SK-N-SH treated with all-trans-retinoic acid at 6 μM for 48 hours (cell line): ENCODE data around the gene PPP1R7.

ENCODE experiments used
- ATAC-seq: fragments of 200-7000 bp; cut with Tn5 transposase; 3 replicates; pipeline ENCODE4 v1.9.1; 2020; ENCODE audit warnings: mild to moderate bottlenecking, moderate library complexity
- ARNTL ChIP-seq: fragments of 450-650 bp; formaldehyde crosslinking; IDR thresholded peaks from 2 replicates; pipeline ENCODE4 v1.5.0; 2020; ENCODE audit warnings: low read depth, mild to moderate bottlenecking, moderate library complexity, borderline replicate concordance
- BACH2 ChIP-seq: fragments of 250-450 bp; sonication (Bioruptor Pico); IDR thresholded peaks from 2 replicates; pipeline ENCODE4 v1.9.0; 2021; ENCODE audit warnings: mild to moderate bottlenecking, borderline replicate concordance
- CSDC2 ChIP-seq: fragments of 250-450 bp; sonication (Bioruptor Pico); IDR thresholded peaks from 2 replicates; pipeline ENCODE4 v1.5.0; 2020; ENCODE audit warnings: mild to moderate bottlenecking, moderate library complexity
- ESRRG ChIP-seq: fragments of 250-450 bp; sonication (Bioruptor Pico); IDR thresholded peaks from 2 replicates; pipeline ENCODE4 v1.6.1; 2021; ENCODE audit warnings: mild to moderate bottlenecking
- GLIS3 ChIP-seq: fragments of 250-450 bp; sonication (Bioruptor Pico); IDR thresholded peaks from 2 replicates; pipeline ENCODE4 v1.5.0; 2020; ENCODE audit warnings: mild to moderate bottlenecking, moderate library complexity
- ISL1 ChIP-seq: fragments of 250-450 bp; sonication (Bioruptor Pico); IDR thresholded peaks from 2 replicates; pipeline ENCODE4 v2.1.2; 2022; ENCODE audit warnings: mild to moderate bottlenecking, moderate library complexity
- OSR1 ChIP-seq: fragments of 250-450 bp; sonication (Bioruptor Pico); IDR thresholded peaks from 2 replicates; pipeline ENCODE4 v1.8.0; 2022; ENCODE audit warnings: moderate library complexity, mild to moderate bottlenecking, inconsistent platforms
- PPARA ChIP-seq: fragments of 250-450 bp; sonication (Bioruptor Pico); IDR thresholded peaks from 2 replicates; pipeline ENCODE4 v1.5.0; 2020; ENCODE audit warnings: mild to moderate bottlenecking, borderline replicate concordance
- RARB ChIP-seq: fragments of 250-450 bp; sonication (Bioruptor Pico); IDR thresholded peaks from 2 replicates; pipeline ENCODE4 v1.8.0; 2021; ENCODE audit warnings: mild to moderate bottlenecking, moderate library complexity
- SNAI2 ChIP-seq: fragments of 250-450 bp; sonication (Bioruptor Pico); IDR thresholded peaks from 2 replicates; pipeline ENCODE4 v1.5.0; 2020; ENCODE audit warnings: mild to moderate bottlenecking, moderate library complexity
- TCF4 ChIP-seq: fragments of 250-450 bp; sonication (Bioruptor Pico); IDR thresholded peaks from 2 replicates; pipeline ENCODE4 v1.8.0; 2021; ENCODE audit warnings: mild to moderate bottlenecking, moderate library complexity, borderline replicate concordance
- TOX ChIP-seq: fragments of 250-450 bp; sonication (Bioruptor Pico); IDR thresholded peaks from 2 replicates; pipeline ENCODE4 v1.8.0; 2021; ENCODE audit warnings: mild to moderate bottlenecking, moderate library complexity, borderline replicate concordance
- TSHZ2 ChIP-seq: fragments of 250-450 bp; sonication (Bioruptor Pico); IDR thresholded peaks from 2 replicates; pipeline ENCODE4 v1.5.0; 2020; ENCODE audit warnings: mild to moderate bottlenecking, moderate library complexity
- ZFP3 ChIP-seq: fragments of 250-450 bp; sonication (Bioruptor Pico); IDR thresholded peaks from 2 replicates; pipeline ENCODE4 v1.5.0; 2020; ENCODE audit warnings: mild to moderate bottlenecking, moderate library complexity
- ZFP30 ChIP-seq: fragments of 450-650 bp; formaldehyde crosslinking; IDR thresholded peaks from 2 replicates; pipeline ENCODE4 v1.5.0; 2022; ENCODE audit warnings: mild to moderate bottlenecking, moderate library complexity
- ZNF565 ChIP-seq: fragments of 450-650 bp; formaldehyde crosslinking; conservative IDR thresholded peaks from 2 replicates; pipeline ENCODE4 v1.5.0; 2020; ENCODE audit warnings: low read depth, mild to moderate bottlenecking, moderate library complexity
- ZNF70 ChIP-seq: fragments of 450-650 bp; formaldehyde crosslinking; IDR thresholded peaks from 2 replicates; pipeline ENCODE4 v1.5.0; 2020; ENCODE audit warnings: mild to moderate bottlenecking, moderate library complexity
- ZNF8 ChIP-seq: fragments of 450-650 bp; formaldehyde crosslinking; IDR thresholded peaks from 2 replicates; pipeline ENCODE4 v1.5.0; 2020; ENCODE audit warnings: mild to moderate bottlenecking, moderate library complexity
- TF ChIP-seq, protein P1 (sequence below): fragments of 250-450 bp; sonication (Bioruptor Pico); IDR thresholded peaks from 2 replicates; pipeline ENCODE4 v1.5.1; 2020; ENCODE audit warnings: low read depth, mild to moderate bottlenecking, moderate library complexity
- TF ChIP-seq, protein P2 (sequence below): fragments of 250-450 bp; sonication (Bioruptor Pico); IDR thresholded peaks from 2 replicates; pipeline ENCODE4 v1.8.0; 2020; ENCODE audit warnings: mild to moderate bottlenecking, moderate library complexity, borderline replicate concordance
- TF ChIP-seq, protein P3 (sequence below): fragments of 250-450 bp; sonication (Bioruptor Pico); IDR thresholded peaks from 2 replicates; pipeline ENCODE4 v1.8.0; 2021; ENCODE audit warnings: low read depth, mild to moderate bottlenecking, moderate library complexity, borderline replicate concordance

The PPP1R7 gene

GRCh38 chr2:241131531-241131930, 18.7 kb upstream of the PPP1R7 start (continued):
- no peak for TF ChIP-seq TSHZ2 (CRISPR knock-in tag)
- TF ChIP-seq TOX (CRISPR knock-in tag): no peak
- TF ChIP-seq GLIS3: no peak
- TF ChIP-seq, protein P1, sequence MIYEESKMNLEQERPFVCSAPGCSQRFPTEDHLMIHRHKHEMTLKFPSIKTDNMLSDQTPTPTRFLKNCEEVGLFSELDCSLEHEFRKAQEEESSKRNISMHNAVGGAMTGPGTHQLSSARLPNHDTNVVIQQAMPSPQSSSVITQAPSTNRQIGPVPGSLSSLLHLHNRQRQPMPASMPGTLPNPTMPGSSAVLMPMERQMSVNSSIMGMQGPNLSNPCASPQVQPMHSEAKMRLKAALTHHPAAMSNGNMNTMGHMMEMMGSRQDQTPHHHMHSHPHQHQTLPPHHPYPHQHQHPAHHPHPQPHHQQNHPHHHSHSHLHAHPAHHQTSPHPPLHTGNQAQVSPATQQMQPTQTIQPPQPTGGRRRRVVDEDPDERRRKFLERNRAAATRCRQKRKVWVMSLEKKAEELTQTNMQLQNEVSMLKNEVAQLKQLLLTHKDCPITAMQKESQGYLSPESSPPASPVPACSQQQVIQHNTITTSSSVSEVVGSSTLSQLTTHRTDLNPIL (CRISPR knock-in tag): no peak
- no peak for TF ChIP-seq ZFP30 (CRISPR knock-in tag)
- no peak for TF ChIP-seq ISL1 (CRISPR knock-in tag)

GRCh38 chr2:241132538-241133435, 17.5 kb upstream of the PPP1R7 start:
- ATAC-seq: no peak
- TF ChIP-seq ZNF565 (no peak), ESRRG (no peak), ARNTL (CRISPR knock-in tag) (no peak), BACH2 (CRISPR knock-in tag) (no peak), RARB (CRISPR knock-in tag) (no peak), ZFP3 (no peak), ZNF70 (no peak), OSR1 (CRISPR knock-in tag) (no peak), SNAI2 (no peak), TOX (CRISPR knock-in tag) (no peak), PPARA (CRISPR knock-in tag) (no peak), CSDC2 (CRISPR knock-in tag) (no peak), TSHZ2 (CRISPR knock-in tag) (no peak), ZNF8 (no peak), ZFP30 (CRISPR knock-in tag) (no peak)
- TF ChIP-seq, protein P2, sequence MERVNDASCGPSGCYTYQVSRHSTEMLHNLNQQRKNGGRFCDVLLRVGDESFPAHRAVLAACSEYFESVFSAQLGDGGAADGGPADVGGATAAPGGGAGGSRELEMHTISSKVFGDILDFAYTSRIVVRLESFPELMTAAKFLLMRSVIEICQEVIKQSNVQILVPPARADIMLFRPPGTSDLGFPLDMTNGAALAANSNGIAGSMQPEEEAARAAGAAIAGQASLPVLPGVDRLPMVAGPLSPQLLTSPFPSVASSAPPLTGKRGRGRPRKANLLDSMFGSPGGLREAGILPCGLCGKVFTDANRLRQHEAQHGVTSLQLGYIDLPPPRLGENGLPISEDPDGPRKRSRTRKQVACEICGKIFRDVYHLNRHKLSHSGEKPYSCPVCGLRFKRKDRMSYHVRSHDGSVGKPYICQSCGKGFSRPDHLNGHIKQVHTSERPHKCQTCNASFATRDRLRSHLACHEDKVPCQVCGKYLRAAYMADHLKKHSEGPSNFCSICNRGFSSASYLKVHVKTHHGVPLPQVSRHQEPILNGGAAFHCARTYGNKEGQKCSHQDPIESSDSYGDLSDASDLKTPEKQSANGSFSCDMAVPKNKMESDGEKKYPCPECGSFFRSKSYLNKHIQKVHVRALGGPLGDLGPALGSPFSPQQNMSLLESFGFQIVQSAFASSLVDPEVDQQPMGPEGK (CRISPR knock-in tag): no peak
- TF ChIP-seq, protein P3, sequence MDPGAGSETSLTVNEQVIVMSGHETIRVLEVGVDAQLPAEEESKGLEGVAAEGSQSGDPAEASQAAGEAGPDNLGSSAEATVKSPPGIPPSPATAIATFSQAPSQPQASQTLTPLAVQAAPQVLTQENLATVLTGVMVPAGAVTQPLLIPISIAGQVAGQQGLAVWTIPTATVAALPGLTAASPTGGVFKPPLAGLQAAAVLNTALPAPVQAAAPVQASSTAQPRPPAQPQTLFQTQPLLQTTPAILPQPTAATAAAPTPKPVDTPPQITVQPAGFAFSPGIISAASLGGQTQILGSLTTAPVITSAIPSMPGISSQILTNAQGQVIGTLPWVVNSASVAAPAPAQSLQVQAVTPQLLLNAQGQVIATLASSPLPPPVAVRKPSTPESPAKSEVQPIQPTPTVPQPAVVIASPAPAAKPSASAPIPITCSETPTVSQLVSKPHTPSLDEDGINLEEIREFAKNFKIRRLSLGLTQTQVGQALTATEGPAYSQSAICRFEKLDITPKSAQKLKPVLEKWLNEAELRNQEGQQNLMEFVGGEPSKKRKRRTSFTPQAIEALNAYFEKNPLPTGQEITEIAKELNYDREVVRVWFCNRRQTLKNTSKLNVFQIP (CRISPR knock-in tag): no peak

GRCh38 chr2:241133436-241133820, 16.8 kb upstream of the PPP1R7 start:
- no peak for ATAC-seq
- TF ChIP-seq PPARA (CRISPR knock-in tag): no peak
- TF ChIP-seq ESRRG: no peak
- TF ChIP-seq TCF4 (CRISPR knock-in tag): no peak
- TF ChIP-seq, protein P3 (CRISPR knock-in tag): no peak
- no peak for TF ChIP-seq TOX (CRISPR knock-in tag)
- no peak for TF ChIP-seq GLIS3
- TF ChIP-seq OSR1 (CRISPR knock-in tag): no peak
- TF ChIP-seq, protein P2 (CRISPR knock-in tag): no peak
